Testis (tissue), 2 donors: Measurements from ENCODE around the gene SIN3B.

Experiments used
- CTCF ChIP-seq, 3 experiments: fragments of 450-650 bp in 2 of 3; fragments of 200-600 bp in 1 of 3; sonication (generic) in 1 of 3; IDR thresholded peaks; one replicate each; pipeline ENCODE4 v1.5.1; 2016 to 2019; ENCODE audit warnings: antibody characterized with exemption in 3 of 3, mild to moderate bottlenecking in 2 of 3, moderate library complexity in 1 of 3
- POLR2A ChIP-seq: fragments of 450-650 bp; IDR thresholded peaks from one replicate; pipeline ENCODE4 v1.6.1; 2017; ENCODE audit warnings: antibody characterized with exemption, mild to moderate bottlenecking, moderate library complexity

DNA sequence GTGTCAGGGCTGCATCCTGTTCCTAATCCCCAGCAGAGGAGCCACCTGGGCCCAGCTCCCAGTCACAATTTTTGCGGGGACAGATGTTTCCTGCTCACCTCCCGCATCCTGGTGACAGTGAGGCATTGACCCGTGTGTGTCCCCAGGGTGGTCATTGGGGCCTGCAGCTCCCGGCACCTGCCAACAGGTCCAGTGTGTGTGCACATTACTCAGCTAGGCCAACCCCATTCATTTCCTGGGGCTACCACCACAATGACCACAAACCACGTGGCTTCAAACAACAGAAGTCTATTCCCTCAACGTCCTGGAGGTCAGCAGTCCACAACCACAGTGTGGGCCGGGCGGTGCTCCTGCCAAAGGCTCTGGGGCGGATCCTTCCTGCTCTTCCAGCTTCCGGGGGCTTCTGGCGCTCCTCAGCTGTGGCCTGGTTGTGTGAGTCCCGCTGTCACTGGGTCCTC lies 47.7 kb downstream of the SIN3B start:
- TF ChIP-seq CTCF (IDR thresholded peaks at IDR 0.05) (no peak), POLR2A (no peak)
